GM12878 (cell line): ENCODE data around the gene EDEM3.

Experiments used
- EZH2 ChIP-seq: IDR thresholded peaks from 2 replicates; pipeline ENCODE4 v1.6.1; 2012; ENCODE audit warnings: low read depth, mild to moderate bottlenecking, control low read depth, inconsistent platforms, low read length, borderline replicate concordance; ENCODE audit not compliant: control insufficient read depth
- JUND ChIP-seq: IDR thresholded peaks from 2 replicates; pipeline ENCODE4 v1.6.1; 2012; ENCODE audit warnings: low read depth, mild to moderate bottlenecking, low read length, improper control_type of control experiment, moderate library complexity

GRCh38 chr1:184664661-184665060 is 90.0 kb downstream of the EDEM3 start:
- TF ChIP-seq JUND (no peak), EZH2 (no peak)
